HG02973 (cell line): ENCODE data around the gene EPHA5.

Experiments
- ATAC-seq: cut with Tn5 transposase; IDR thresholded peaks from one replicate; pipeline ENCODE4 v1.9.1; 2021; ENCODE audit warnings: moderate library complexity; ENCODE audit not compliant: unreplicated experiment

EPHA5 gene

GRCh38 chr4:65508168-65508567, 162.1 kb downstream of the EPHA5 start:
- no peak for ATAC-seq

GRCh38 chr4:65502131-65502701, 168.1 kb downstream of the EPHA5 start:
- ATAC-seq = no peak

- ATAC-seq = no peak
Measured at GRCh38 chr4:65498606-65499005, 171.7 kb downstream of the EPHA5 start.

- ATAC-seq = no peak
Measured at GRCh38 chr4:65495439-65495838, 174.8 kb downstream of the EPHA5 start.

- no peak for ATAC-seq
Measured at GRCh38 chr4:65482410-65482809, 187.9 kb downstream of the EPHA5 start.

- no peak for ATAC-seq
Measured at GRCh38 chr4:65472531-65472930, 197.8 kb downstream of the EPHA5 start.

- no peak for ATAC-seq
Measured at GRCh38 chr4:65467068-65467680, 203.1 kb downstream of the EPHA5 start.

GRCh38 chr4:65461781-65462180, 208.5 kb downstream of the EPHA5 start:
- ATAC-seq = no peak

GRCh38 chr4:65457011-65457410, 213.3 kb downstream of the EPHA5 start:
- no peak for ATAC-seq

- no peak for ATAC-seq
Measured at GRCh38 chr4:65456579-65456978, 213.7 kb downstream of the EPHA5 start.

GRCh38 chr4:65453398-65453797, 216.9 kb downstream of the EPHA5 start:
- ATAC-seq = no peak

GRCh38 chr4:65450899-65451298, 219.4 kb downstream of the EPHA5 start:
- no peak for ATAC-seq

GRCh38 chr4:65437102-65437501, 233.2 kb downstream of the EPHA5 start:
- no peak for ATAC-seq

GRCh38 chr4:65422109-65422508, 248.2 kb downstream of the EPHA5 start:
- ATAC-seq = no peak

- no peak for ATAC-seq
Measured at GRCh38 chr4:65420036-65420435, 250.3 kb downstream of the EPHA5 start.

- no peak for ATAC-seq
Measured at GRCh38 chr4:65416891-65417290, 253.4 kb downstream of the EPHA5 start.

- no peak for ATAC-seq
Measured at GRCh38 chr4:65407483-65407882, 262.8 kb downstream of the EPHA5 start.

- ATAC-seq = no peak
Measured at GRCh38 chr4:65401083-65401482, 269.2 kb downstream of the EPHA5 start.

GRCh38 chr4:65399084-65399483, 271.2 kb downstream of the EPHA5 start:
- ATAC-seq = no peak

- ATAC-seq = no peak
Measured at GRCh38 chr4:65393078-65393477, 277.2 kb downstream of the EPHA5 start.

GRCh38 chr4:65392488-65392887, 277.8 kb downstream of the EPHA5 start:
- ATAC-seq = no peak

GRCh38 chr4:65391814-65392213, 278.5 kb downstream of the EPHA5 start:
- no peak for ATAC-seq

GRCh38 chr4:65391382-65391781, 278.9 kb downstream of the EPHA5 start:
- no peak for ATAC-seq
